Neural crest cell (in vitro differentiated cells): ENCODE measurements around the gene DNAJC15. TPM values are rescaled to one million over a fixed set of nuclear protein-coding genes. Genes with fewer than 3 reads are reported as not detected.

Experiments used
- DNase-seq: peaks from one replicate; pipeline ENCODE4 v3.0.0; 2021; ENCODE audit warnings: low read depth, mixed read lengths, low spot score
- H3K27ac Mint-ChIP-seq: one replicate; pipeline ENCODE4 v1.8.0; 2021; ENCODE audit warnings: mild to moderate bottlenecking, mixed read lengths; ENCODE audit not compliant: unreplicated experiment
- H3K27me3 Mint-ChIP-seq: 2 replicates; pipeline ENCODE4 v1.8.0; 2021; ENCODE audit warnings: low read depth, mild to moderate bottlenecking, mixed read lengths
- H3K36me3 Mint-ChIP-seq: 2 replicates; pipeline ENCODE4 v1.8.0; 2021; ENCODE audit warnings: low read depth, mild to moderate bottlenecking, mixed read lengths
- H3K4me1 Mint-ChIP-seq: 2 replicates; pipeline ENCODE4 v1.8.0; 2021; ENCODE audit warnings: mixed read lengths
- H3K4me3 Mint-ChIP-seq: one replicate; pipeline ENCODE4 v1.8.0; 2021; ENCODE audit warnings: mild to moderate bottlenecking, mixed read lengths
- H3K9me3 Mint-ChIP-seq: 2 replicates; pipeline ENCODE4 v1.8.0; 2021; ENCODE audit warnings: mixed read lengths
- total RNA-seq: library from RNA; stranded (reverse); gene quantifications from 2 replicates; pipeline ENCODE4 v1.2.1, GENCODE V29; 2021
- TF ChIP-seq, protein P1 (sequence below): fragments of 200-600 bp; sonication (generic); conservative IDR thresholded peaks from 2 replicates; pipeline ENCODE4 v1.5.0; 2021; ENCODE audit warnings: antibody characterized with exemption, mild to moderate bottlenecking

DNAJC15 gene
- total RNA-seq, 1 donor from 2014 or later, result 14.7 TPM

DNA sequence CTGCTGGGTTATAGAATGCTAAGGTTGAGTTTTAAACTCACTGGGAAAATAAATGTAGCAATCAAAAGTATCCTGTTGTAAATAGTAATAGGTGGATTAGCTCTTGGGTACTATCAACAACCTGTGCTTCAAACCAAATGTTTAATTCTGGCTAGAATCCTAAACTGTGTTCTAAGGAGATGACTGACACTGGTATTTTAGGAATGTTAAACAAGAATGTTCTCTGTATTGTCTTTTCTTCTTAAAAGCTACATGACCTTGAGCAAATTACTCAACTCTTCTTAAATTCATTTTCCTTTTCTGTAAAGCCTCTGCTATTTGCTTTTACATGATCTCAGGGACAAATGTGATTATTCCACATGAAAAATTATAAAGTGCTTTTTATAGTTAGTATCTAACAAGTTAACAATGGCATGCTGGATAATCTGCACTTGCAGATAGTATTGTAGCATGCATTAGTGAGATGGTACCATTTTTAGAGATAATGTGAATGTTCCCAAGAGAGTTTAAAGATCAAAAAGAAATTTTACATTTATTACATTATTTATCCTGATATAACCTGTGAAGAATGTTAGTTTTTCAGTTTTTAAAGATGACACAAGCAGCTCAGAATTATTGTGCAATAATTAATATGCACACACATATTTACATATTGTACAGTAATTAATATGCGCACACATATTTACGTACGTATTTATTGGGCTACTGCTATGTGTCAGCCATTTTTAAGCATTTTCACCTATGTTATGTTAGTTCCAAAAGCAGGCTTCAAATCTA is 17.7 kb upstream of the DNAJC15 start:
- no peak overlapping the region for H3K27ac Mint-ChIP-seq
- no peak for DNase-seq

DNA sequence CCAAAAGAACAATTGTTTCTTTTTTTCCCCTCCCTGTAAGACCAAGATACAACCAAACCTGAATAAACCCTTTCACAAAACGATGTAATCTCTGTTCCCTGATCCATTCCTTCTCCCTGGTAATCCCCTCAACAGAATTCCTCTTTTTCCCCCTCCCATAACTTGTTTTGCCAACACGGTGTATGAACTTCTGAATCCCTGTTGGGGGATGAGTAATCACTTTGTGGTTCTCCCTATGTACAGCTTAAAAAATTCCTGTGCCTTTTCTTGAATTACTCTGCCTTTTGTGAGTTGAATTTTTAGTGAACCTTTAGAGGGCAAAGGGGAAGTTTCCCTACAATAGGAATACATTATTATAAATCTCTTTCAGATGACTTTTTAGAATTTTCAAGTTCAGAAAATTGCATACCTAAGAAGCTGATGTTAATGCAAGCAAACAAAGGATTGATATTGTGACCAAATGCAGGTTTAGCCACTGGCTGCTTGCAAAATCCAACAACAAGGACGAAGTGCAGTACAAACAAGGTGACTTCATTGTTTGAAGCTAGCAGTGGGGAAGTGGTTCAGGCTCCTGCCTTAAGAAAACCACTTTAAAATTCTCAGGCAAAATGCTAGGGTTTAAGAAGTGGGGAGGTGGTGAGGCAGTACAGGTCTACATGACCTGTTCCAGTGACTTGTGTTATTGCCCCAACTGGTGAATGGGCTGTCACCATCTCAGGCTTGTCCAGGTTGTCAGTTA is 16.3 kb upstream of the DNAJC15 start:
- H3K4me1 Mint-ChIP-seq, result peaks cover 15% of the 10 kb centered on the region
- peaks cover 7% of the 10 kb centered on the region for H3K9me3 Mint-ChIP-seq
- no peaks in the 10 kb centered on the region for H3K36me3 Mint-ChIP-seq
- TF ChIP-seq, protein P1, sequence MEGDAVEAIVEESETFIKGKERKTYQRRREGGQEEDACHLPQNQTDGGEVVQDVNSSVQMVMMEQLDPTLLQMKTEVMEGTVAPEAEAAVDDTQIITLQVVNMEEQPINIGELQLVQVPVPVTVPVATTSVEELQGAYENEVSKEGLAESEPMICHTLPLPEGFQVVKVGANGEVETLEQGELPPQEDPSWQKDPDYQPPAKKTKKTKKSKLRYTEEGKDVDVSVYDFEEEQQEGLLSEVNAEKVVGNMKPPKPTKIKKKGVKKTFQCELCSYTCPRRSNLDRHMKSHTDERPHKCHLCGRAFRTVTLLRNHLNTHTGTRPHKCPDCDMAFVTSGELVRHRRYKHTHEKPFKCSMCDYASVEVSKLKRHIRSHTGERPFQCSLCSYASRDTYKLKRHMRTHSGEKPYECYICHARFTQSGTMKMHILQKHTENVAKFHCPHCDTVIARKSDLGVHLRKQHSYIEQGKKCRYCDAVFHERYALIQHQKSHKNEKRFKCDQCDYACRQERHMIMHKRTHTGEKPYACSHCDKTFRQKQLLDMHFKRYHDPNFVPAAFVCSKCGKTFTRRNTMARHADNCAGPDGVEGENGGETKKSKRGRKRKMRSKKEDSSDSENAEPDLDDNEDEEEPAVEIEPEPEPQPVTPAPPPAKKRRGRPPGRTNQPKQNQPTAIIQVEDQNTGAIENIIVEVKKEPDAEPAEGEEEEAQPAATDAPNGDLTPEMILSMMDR, result no peak
- DNase-seq, result no peak
- H3K27me3 Mint-ChIP-seq, result no peaks in the 10 kb centered on the region
- no peak overlapping the region for H3K4me3 Mint-ChIP-seq
- H3K27ac Mint-ChIP-seq, result no peak overlapping the region

More for the DNA sequence above, 17.7 kb upstream of the DNAJC15 start:
- Mint-ChIP-seq H3K4me3 (no peak overlapping the region), H3K4me1 (peaks cover 15% of the 10 kb centered on the region), H3K27me3 (no peaks in the 10 kb centered on the region), H3K36me3 (no peaks in the 10 kb centered on the region), H3K9me3 (peaks cover 7% of the 10 kb centered on the region)
- TF ChIP-seq, protein P1, result no peak

DNA sequence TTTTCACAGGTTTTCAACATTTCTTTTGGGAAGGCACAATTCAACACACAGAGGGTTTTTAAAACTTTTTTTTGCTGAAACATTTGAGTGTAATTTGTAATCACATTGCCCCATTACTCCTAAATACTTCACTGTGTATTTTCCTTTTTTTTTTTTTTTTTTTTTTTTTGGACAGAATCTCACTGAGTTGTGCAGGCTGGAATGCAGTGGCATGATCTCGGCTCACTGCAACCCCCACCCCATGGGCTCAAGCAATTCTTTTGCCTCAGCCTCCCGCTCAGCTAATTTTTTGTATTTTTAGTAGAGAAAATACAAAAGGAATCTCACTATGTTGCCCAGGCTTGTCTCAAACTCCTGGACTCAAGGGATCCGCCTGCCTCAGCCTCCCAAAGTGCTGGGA is 14.8 kb upstream of the DNAJC15 start:
- peaks cover 15% of the 10 kb centered on the region for H3K4me1 Mint-ChIP-seq
- no peak overlapping the region for H3K27ac Mint-ChIP-seq
- no peaks in the 10 kb centered on the region for H3K36me3 Mint-ChIP-seq
- TF ChIP-seq, protein P1, result no peak
- no peak overlapping the region for H3K4me3 Mint-ChIP-seq
- no peak for DNase-seq
- H3K27me3 Mint-ChIP-seq, result no peaks in the 10 kb centered on the region
- no peaks in the 10 kb centered on the region for H3K9me3 Mint-ChIP-seq

DNA sequence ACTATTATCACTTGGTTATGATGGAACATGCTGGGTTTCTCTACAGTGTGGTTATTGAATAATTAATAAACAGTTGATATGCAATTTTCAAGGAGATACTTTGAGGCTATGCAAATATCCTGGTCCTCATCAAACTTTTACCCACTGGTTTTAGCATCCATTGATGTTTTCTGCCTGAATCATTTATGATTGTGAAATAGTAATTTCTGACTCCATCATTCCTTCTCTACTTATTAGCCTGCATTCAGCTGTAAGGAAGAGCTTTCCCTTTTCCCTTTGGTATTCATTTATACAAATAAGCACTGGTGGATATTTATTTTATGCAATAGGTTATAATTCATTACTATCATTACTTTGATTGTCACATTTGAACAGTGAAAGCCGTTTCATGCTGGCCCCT is 13.9 kb upstream of the DNAJC15 start:
- TF ChIP-seq, protein P1, result no peak
- no peak overlapping the region for H3K27ac Mint-ChIP-seq
- H3K36me3 Mint-ChIP-seq, result no peaks in the 10 kb centered on the region
- no peak for DNase-seq
- H3K4me1 Mint-ChIP-seq, result peaks cover 15% of the 10 kb centered on the region
- no peaks in the 10 kb centered on the region for H3K9me3 Mint-ChIP-seq
- no peaks in the 10 kb centered on the region for H3K27me3 Mint-ChIP-seq
- no peak overlapping the region for H3K4me3 Mint-ChIP-seq

DNA sequence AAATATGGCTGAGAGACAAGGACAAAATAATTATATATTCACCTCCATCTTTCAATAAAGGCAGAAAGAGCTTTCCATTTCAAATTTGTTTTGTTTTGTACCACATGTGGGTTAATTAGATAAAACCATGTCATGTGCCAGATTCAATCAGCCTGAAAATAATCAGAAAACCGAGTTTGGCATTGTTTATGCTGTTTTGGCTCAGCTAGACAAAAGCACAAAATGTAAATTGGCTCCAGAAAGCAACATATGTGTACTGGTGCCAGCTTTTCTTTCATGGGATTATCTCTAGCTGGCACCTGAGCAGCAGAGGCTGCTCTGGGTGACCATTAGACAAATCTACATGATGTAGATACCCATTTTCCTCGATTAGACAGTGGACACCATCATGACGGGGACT is 9.2 kb upstream of the DNAJC15 start:
- H3K9me3 Mint-ChIP-seq, result no peaks in the 10 kb centered on the region
- no peak overlapping the region for H3K27ac Mint-ChIP-seq
- TF ChIP-seq, protein P1, result no peak
- H3K27me3 Mint-ChIP-seq, result no peaks in the 10 kb centered on the region
- H3K4me1 Mint-ChIP-seq, result no peaks in the 10 kb centered on the region
- no peak for DNase-seq
- H3K4me3 Mint-ChIP-seq, result no peak overlapping the region
- H3K36me3 Mint-ChIP-seq, result no peaks in the 10 kb centered on the region
